ENCODE results near the gene VAX1.

GRCh38 chr10:117130346-117130745, 7.7 kb downstream of the VAX1 start:
- no peak for TF ChIP-seq MAX (IDR thresholded peaks at IDR 0.05; ENCODE audit: low read depth, low read length)
- TF ChIP-seq POLR2A (IDR thresholded peaks at IDR 0.05; ENCODE audit: extremely low read depth, insufficient read length), result no peak
- TF ChIP-seq CTCF (IDR thresholded peaks at IDR 0.05; ENCODE audit: low read depth, low read length), result no peak
